HL-60 (cell line): ENCODE measurements around the gene DEUP1.

Experiments
- CTCF ChIP-seq: IDR thresholded peaks from one replicate; pipeline ENCODE4 v1.5.1; 2011; ENCODE audit warnings: low read length, control low read depth, inconsistent platforms; ENCODE audit not compliant: insufficient read depth
- GABPA ChIP-seq: IDR thresholded peaks from 2 replicates; pipeline ENCODE4 v1.6.1; 2012; ENCODE audit warnings: low read depth
- POLR2AphosphoS5 ChIP-seq: IDR thresholded peaks from 2 replicates; pipeline ENCODE4 v1.6.1; 2012; ENCODE audit warnings: low read depth
- REST ChIP-seq: IDR thresholded peaks from 2 replicates; pipeline ENCODE4 v1.6.1; 2012; ENCODE audit warnings: low read depth; ENCODE audit not compliant: insufficient replicate concordance
- SPI1 ChIP-seq: IDR thresholded peaks from 2 replicates; pipeline ENCODE4 v1.6.1; 2012; ENCODE audit warnings: low read depth, mild to moderate bottlenecking, borderline replicate concordance

- no peak for TF ChIP-seq REST
- TF ChIP-seq CTCF: no peak
- TF ChIP-seq POLR2AphosphoS5: no peak
- TF ChIP-seq GABPA: no peak
- TF ChIP-seq SPI1: no peak
Measured at GRCh38 chr11:93464927-93465540, 134.5 kb downstream of the DEUP1 start.
